ENCODE data around the gene SCARF2.

DNA sequence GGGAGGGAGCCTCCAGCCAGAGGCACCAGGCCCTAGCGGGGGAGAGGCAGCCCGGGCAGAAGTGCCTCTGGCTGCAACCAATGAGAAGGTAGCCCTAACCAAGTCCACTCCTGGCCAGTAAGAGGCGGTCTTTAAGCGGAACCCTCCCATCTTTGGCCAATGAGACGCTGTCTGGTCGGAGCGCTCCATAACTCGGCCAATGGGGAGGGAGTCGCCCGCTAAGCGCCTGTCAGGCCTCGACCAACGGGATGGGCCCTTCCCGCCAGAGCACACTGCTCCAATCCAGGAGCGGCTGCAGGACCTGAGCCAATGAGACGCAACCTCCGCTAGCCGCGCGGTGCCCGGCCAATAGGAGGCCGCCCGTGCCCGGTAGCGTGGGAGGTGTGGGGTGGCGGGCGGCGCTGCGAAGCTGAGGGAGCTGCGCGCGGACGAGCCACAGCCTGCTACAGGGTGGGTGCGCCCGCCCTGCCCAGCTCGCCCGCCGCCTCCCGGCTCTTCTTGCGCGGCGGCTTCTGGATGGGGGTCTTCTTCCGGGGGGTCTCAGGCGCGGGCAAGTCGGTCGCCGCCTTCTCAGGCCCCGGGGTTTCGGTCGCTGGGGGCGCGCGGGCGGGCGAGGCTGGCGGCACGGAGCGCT, 12.6 kb downstream of the SCARF2 start:
- TF ChIP-seq RFX5 (IDR thresholded peaks at IDR 0.05) (no peak), SMC3 (IDR thresholded peaks at IDR 0.05) (no peak), NPAS2 (CRISPR knock-in tag; IDR thresholded peaks at IDR 0.05; ENCODE audit: borderline replicate concordance) (no peak), HOXB13 (CRISPR knock-in tag; IDR thresholded peaks at IDR 0.05; ENCODE audit: low read depth) (no peak), POLR2A (IDR thresholded peaks at IDR 0.05; ENCODE audit: low read length) (no peak), BHLHE40 (IDR thresholded peaks at IDR 0.05; ENCODE audit: low read depth, low read length) (no peak), POLR2AphosphoS2 (conservative IDR thresholded peaks at IDR 0.05; ENCODE audit: low read length) (no peak), RCOR1 (IDR thresholded peaks at IDR 0.05; ENCODE audit: low read depth, low read length) (no peak), CBX2 (IDR thresholded peaks at IDR 0.05; ENCODE audit: borderline replicate concordance, low read depth) (no peak), TFCP2L1 (CRISPR knock-in tag; IDR thresholded peaks at IDR 0.05) (no peak), CEBPB (IDR thresholded peaks at IDR 0.05) (no peak), CBX8 (IDR thresholded peaks at IDR 0.05) (no peak)
- TF ChIP-seq, protein P1, sequence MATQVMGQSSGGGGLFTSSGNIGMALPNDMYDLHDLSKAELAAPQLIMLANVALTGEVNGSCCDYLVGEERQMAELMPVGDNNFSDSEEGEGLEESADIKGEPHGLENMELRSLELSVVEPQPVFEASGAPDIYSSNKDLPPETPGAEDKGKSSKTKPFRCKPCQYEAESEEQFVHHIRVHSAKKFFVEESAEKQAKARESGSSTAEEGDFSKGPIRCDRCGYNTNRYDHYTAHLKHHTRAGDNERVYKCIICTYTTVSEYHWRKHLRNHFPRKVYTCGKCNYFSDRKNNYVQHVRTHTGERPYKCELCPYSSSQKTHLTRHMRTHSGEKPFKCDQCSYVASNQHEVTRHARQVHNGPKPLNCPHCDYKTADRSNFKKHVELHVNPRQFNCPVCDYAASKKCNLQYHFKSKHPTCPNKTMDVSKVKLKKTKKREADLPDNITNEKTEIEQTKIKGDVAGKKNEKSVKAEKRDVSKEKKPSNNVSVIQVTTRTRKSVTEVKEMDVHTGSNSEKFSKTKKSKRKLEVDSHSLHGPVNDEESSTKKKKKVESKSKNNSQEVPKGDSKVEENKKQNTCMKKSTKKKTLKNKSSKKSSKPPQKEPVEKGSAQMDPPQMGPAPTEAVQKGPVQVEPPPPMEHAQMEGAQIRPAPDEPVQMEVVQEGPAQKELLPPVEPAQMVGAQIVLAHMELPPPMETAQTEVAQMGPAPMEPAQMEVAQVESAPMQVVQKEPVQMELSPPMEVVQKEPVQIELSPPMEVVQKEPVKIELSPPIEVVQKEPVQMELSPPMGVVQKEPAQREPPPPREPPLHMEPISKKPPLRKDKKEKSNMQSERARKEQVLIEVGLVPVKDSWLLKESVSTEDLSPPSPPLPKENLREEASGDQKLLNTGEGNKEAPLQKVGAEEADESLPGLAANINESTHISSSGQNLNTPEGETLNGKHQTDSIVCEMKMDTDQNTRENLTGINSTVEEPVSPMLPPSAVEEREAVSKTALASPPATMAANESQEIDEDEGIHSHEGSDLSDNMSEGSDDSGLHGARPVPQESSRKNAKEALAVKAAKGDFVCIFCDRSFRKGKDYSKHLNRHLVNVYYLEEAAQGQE (IDR thresholded peaks at IDR 0.05): no peak
- TF ChIP-seq, protein P2, sequence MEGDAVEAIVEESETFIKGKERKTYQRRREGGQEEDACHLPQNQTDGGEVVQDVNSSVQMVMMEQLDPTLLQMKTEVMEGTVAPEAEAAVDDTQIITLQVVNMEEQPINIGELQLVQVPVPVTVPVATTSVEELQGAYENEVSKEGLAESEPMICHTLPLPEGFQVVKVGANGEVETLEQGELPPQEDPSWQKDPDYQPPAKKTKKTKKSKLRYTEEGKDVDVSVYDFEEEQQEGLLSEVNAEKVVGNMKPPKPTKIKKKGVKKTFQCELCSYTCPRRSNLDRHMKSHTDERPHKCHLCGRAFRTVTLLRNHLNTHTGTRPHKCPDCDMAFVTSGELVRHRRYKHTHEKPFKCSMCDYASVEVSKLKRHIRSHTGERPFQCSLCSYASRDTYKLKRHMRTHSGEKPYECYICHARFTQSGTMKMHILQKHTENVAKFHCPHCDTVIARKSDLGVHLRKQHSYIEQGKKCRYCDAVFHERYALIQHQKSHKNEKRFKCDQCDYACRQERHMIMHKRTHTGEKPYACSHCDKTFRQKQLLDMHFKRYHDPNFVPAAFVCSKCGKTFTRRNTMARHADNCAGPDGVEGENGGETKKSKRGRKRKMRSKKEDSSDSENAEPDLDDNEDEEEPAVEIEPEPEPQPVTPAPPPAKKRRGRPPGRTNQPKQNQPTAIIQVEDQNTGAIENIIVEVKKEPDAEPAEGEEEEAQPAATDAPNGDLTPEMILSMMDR (IDR thresholded peaks at IDR 0.05): no peak
